NT2/D1 (cell line): ENCODE measurements around the gene ERCC1.

Experiments used
- SUZ12 ChIP-seq: IDR thresholded peaks from 2 replicates; pipeline ENCODE4 v1.6.1; 2011; ENCODE audit not compliant: insufficient read length, insufficient read depth; ENCODE audit errors: extremely low read depth
- YY1 ChIP-seq: IDR thresholded peaks from 2 replicates; pipeline ENCODE4 v1.6.1; 2011; ENCODE audit not compliant: insufficient read length, insufficient read depth
- ZNF274 ChIP-seq: IDR thresholded peaks from 2 replicates; pipeline ENCODE4 v1.6.1; 2011; ENCODE audit warnings: mild to moderate bottlenecking, low read depth, low read length

DNA sequence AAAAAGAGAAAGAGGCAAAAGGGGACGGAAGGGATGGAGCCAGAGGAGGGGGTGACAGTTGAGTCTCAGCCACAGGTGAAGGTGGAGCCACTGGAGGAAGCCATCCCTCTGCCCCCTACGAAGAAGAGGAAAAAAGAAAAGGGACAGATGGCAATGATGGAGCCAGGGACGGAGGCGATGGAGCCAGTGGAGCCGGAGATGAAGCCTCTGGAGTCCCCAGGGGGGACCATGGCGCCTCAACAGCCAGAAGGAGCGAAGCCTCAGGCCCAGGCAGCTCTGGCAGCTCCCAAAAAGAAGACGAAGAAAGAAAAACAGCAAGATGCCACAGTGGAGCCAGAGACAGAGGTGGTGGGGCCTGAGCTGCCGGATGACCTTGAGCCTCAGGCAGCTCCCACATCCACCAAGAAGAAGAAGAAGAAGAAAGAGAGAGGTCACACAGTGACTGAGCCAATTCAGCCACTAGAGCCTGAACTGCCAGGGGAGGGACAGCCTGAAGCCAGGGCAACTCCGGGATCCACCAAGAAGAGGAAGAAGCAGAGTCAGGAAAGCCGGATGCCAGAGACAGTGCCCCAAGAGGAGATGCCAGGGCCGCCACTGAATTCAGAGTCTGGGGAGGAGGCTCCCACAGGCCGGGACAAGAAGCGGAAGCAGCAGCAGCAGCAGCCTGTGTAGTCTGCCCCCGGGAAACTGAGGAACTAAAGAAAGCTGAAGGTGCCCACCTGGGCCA is 14.7 kb downstream of the ERCC1 start:
- TF ChIP-seq ZNF274: no peak
- no peak for TF ChIP-seq YY1
- TF ChIP-seq SUZ12: no peak
